Effector memory CD8-positive, alpha-beta T cell (primary cell): ENCODE data around the gene ARPC1A.
"Not testable (repeated sequence)": the region's sequence is repeated elsewhere in the genome, so short reads cannot be mapped to it uniquely, and the experiment has no call there.

Source experiments
- ATAC-seq: fragments of 150-1000 bp; cut with Tn5 transposase; replicated peaks from 2 replicates; pipeline ENCODE4 v1.10.0; 2021; ENCODE audit warnings: mild to moderate bottlenecking, moderate library complexity
- DNase-seq, 3 experiments: peaks; one replicate each; pipeline ENCODE4 v3.0.0; 2021
- H3K27ac Mint-ChIP-seq, 2 donors: one replicate each; pipeline ENCODE4 v1.8.0; 2022; ENCODE audit warnings: mild to moderate bottlenecking in 2 of 2, mixed read lengths in 2 of 2, moderate library complexity in 2 of 2
- H3K27me3 Mint-ChIP-seq, 2 donors: one replicate each; pipeline ENCODE4 v1.8.0; 2022; ENCODE audit warnings: mixed read lengths in 2 of 2
- H3K36me3 Mint-ChIP-seq: one replicate; pipeline ENCODE4 v1.8.0; 2022; ENCODE audit warnings: mild to moderate bottlenecking, moderate library complexity, mixed read lengths; ENCODE audit not compliant: insufficient read depth
- H3K4me1 Mint-ChIP-seq, 2 donors: one replicate each; pipeline ENCODE4 v1.8.0; 2022; ENCODE audit warnings: low read depth in 2 of 2, mixed read lengths in 2 of 2
- H3K4me3 Mint-ChIP-seq, 2 donors: one replicate each; pipeline ENCODE4 v1.8.0; 2022; ENCODE audit warnings: mild to moderate bottlenecking in 2 of 2, mixed read lengths in 2 of 2, moderate library complexity in 2 of 2
- H3K9me3 Mint-ChIP-seq, 2 donors: one replicate each; pipeline ENCODE4 v1.8.0; 2022; ENCODE audit warnings: mixed read lengths in 2 of 2

The ARPC1A gene

GRCh38 chr7:99380032-99380822 lies 54.5 kb downstream of the ARPC1A start:
- H3K4me1 Mint-ChIP-seq: peaks cover 55 to 57% of the 10 kb centered on the region in 2 donors
- no peaks in the 10 kb centered on the region for H3K9me3 Mint-ChIP-seq
- no peaks in the 10 kb centered on the region for H3K27me3 Mint-ChIP-seq
- peak overlapping the region; percentile 95 to 98 for H3K27ac Mint-ChIP-seq
- peak; percentile 17 for ATAC-seq
- peaks cover 72% of the 10 kb centered on the region for H3K36me3 Mint-ChIP-seq
- peak overlapping the region; percentile 84 to 85 for H3K4me3 Mint-ChIP-seq
- peak in 1 of 3 experiments; percentile 20 for DNase-seq

- peak; percentile 87 to 89 (median 88) for DNase-seq
These were observed 55.3 kb downstream of the ARPC1A start for GRCh38 chr7:99380823-99381663.

GRCh38 chr7:99381664-99382075 lies 56.0 kb downstream of the ARPC1A start:
- no peaks in the 10 kb centered on the region for H3K9me3 Mint-ChIP-seq
- no peak for DNase-seq
- ATAC-seq: no peak
- no peaks in the 10 kb centered on the region for H3K27me3 Mint-ChIP-seq
- peak overlapping the region; percentile 84 to 85 for H3K4me3 Mint-ChIP-seq
- H3K27ac Mint-ChIP-seq: peak overlapping the region; percentile 95 to 98
- H3K4me1 Mint-ChIP-seq: peaks cover 47 to 57% of the 10 kb centered on the region in 2 donors
- peaks cover 70% of the 10 kb centered on the region for H3K36me3 Mint-ChIP-seq

More at GRCh38 chr7:99380823-99381663, 55.3 kb downstream of the ARPC1A start:
- Mint-ChIP-seq H3K27ac (peak overlapping the region; percentile 95 to 98), H3K4me1 (peaks cover 53 to 60% of the 10 kb centered on the region in 2 donors), H3K9me3 (no peaks in the 10 kb centered on the region), H3K27me3 (no peaks in the 10 kb centered on the region), H3K36me3 (peaks cover 72% of the 10 kb centered on the region), H3K4me3 (peak overlapping the region; percentile 84 to 85)
- peak; percentile 87 for ATAC-seq

- H3K4me1 Mint-ChIP-seq: peaks cover 33 to 53% of the 10 kb centered on the region in 2 donors
- DNase-seq (no peak), ATAC-seq (no peak)
- no peaks in the 10 kb centered on the region for H3K27me3 Mint-ChIP-seq
- peak overlapping the region; percentile 81 to 83 for H3K27ac Mint-ChIP-seq
- peak overlapping the region in 1 of 2 donors; percentile 45 for H3K4me3 Mint-ChIP-seq
- peaks cover 70% of the 10 kb centered on the region for H3K36me3 Mint-ChIP-seq
- H3K9me3 Mint-ChIP-seq: no peaks in the 10 kb centered on the region
These were observed 57.5 kb downstream of the ARPC1A start for GRCh38 chr7:99383203-99383602.

GRCh38 chr7:99383791-99384370 lies 58.2 kb downstream of the ARPC1A start:
- Mint-ChIP-seq H3K4me3 (peak overlapping the region in 1 of 2 donors; percentile 3), H3K27ac (peak overlapping the region; percentile 81 to 83), H3K4me1 (peaks cover 31 to 51% of the 10 kb centered on the region in 2 donors), H3K27me3 (no peaks in the 10 kb centered on the region), H3K36me3 (peaks cover 70% of the 10 kb centered on the region), H3K9me3 (no peaks in the 10 kb centered on the region)
- ATAC-seq (no peak), DNase-seq (no peak)

GRCh38 chr7:99384523-99384922 lies 58.8 kb downstream of the ARPC1A start:
- Mint-ChIP-seq H3K27ac (peak overlapping the region; percentile 81 to 83), H3K9me3 (no peaks in the 10 kb centered on the region), H3K36me3 (peaks cover 70% of the 10 kb centered on the region), H3K27me3 (no peaks in the 10 kb centered on the region), H3K4me3 (no peak overlapping the region), H3K4me1 (peaks cover 25 to 44% of the 10 kb centered on the region in 2 donors)
- DNase-seq (no peak), ATAC-seq (no peak)

GRCh38 chr7:99385564-99385963 lies 59.9 kb downstream of the ARPC1A start:
- Mint-ChIP-seq H3K4me1 (peaks cover 14 to 35% of the 10 kb centered on the region in 2 donors), H3K27me3 (no peaks in the 10 kb centered on the region), H3K36me3 (peaks cover 70% of the 10 kb centered on the region), H3K27ac (peak overlapping the region; percentile 81 to 83), H3K4me3 (peak overlapping the region in 1 of 2 donors; percentile 31), H3K9me3 (no peaks in the 10 kb centered on the region)
- DNase-seq: no peak
- ATAC-seq: no peak

GRCh38 chr7:99386584-99387238 lies 61.0 kb downstream of the ARPC1A start:
- ATAC-seq (peak; percentile 78), DNase-seq (peak in 1 of 3 experiments; percentile 36)
- Mint-ChIP-seq H3K9me3 (no peaks in the 10 kb centered on the region), H3K4me3 (no peak overlapping the region), H3K27ac (peak overlapping the region; percentile 81 to 83), H3K36me3 (peaks cover 70% of the 10 kb centered on the region), H3K4me1 (peaks cover 7 to 25% of the 10 kb centered on the region in 2 donors), H3K27me3 (no peaks in the 10 kb centered on the region)

GRCh38 chr7:99387239-99387635 lies 61.5 kb downstream of the ARPC1A start:
- not testable (repeated sequence) for ATAC-seq, H3K9me3 Mint-ChIP-seq, H3K4me3 Mint-ChIP-seq, DNase-seq, H3K27me3 Mint-ChIP-seq
- Mint-ChIP-seq H3K4me1 (peaks cover 7 to 26% of the 10 kb centered on the region in 2 donors), H3K36me3 (peaks cover 69% of the 10 kb centered on the region), H3K27ac (peak overlapping the region in 1 of 2 donors; percentile 83)

- no peak for ATAC-seq
- Mint-ChIP-seq H3K27me3 (no peaks in the 10 kb centered on the region), H3K27ac (no peak overlapping the region), H3K36me3 (peaks cover 75% of the 10 kb centered on the region), H3K9me3 (no peaks in the 10 kb centered on the region), H3K4me3 (no peak overlapping the region), H3K4me1 (peaks cover 7 to 26% of the 10 kb centered on the region in 2 donors)
- no peak for DNase-seq
These were observed 62.2 kb downstream of the ARPC1A start for GRCh38 chr7:99387912-99388311.

GRCh38 chr7:99389772-99390171 lies 64.1 kb downstream of the ARPC1A start:
- DNase-seq: no peak
- no peak overlapping the region for H3K4me3 Mint-ChIP-seq
- ATAC-seq: no peak
- peaks cover 10 to 22% of the 10 kb centered on the region in 2 donors for H3K4me1 Mint-ChIP-seq
- peak overlapping the region in 1 of 2 donors; percentile 25 for H3K27ac Mint-ChIP-seq
- peaks cover 90% of the 10 kb centered on the region for H3K36me3 Mint-ChIP-seq
- no peaks in the 10 kb centered on the region for H3K9me3 Mint-ChIP-seq
- H3K27me3 Mint-ChIP-seq: no peaks in the 10 kb centered on the region

GRCh38 chr7:99390941-99391602 lies 65.4 kb downstream of the ARPC1A start:
- peaks cover 96% of the 10 kb centered on the region for H3K36me3 Mint-ChIP-seq
- H3K9me3 Mint-ChIP-seq: no peaks in the 10 kb centered on the region
- ATAC-seq (no peak), DNase-seq (no peak)
- H3K27me3 Mint-ChIP-seq: no peaks in the 10 kb centered on the region
- H3K4me3 Mint-ChIP-seq: peak overlapping the region in 1 of 2 donors; percentile 78
- H3K27ac Mint-ChIP-seq: no peak overlapping the region
- H3K4me1 Mint-ChIP-seq: peaks cover 10 to 17% of the 10 kb centered on the region in 2 donors
